Neural cell (in vitro differentiated cells): ENCODE data around the gene GEMIN5. TPM values are rescaled to one million over a fixed set of nuclear protein-coding genes. Genes with fewer than 3 reads are reported as not detected.

Source experiments
- H2AFZ ChIP-seq: fragments of 200-600, 300-800 bp; sonication (generic), shearing (Covaris generic); 2 replicates; pipeline ENCODE4 v1.6.0; 2014; ENCODE audit warnings: low read depth, mild to moderate bottlenecking, antibody characterized with exemption, low read length, moderate library complexity
- H3F3A ChIP-seq: fragments of 200-600 bp; shearing (Covaris generic); 2 replicates; pipeline ENCODE4 v1.6.1; 2016; ENCODE audit warnings: mild to moderate bottlenecking, moderate library complexity, mixed read lengths, antibody characterized with exemption, low read length; ENCODE audit not compliant: insufficient read depth, poor library complexity, severe bottlenecking
- H3K27ac ChIP-seq: fragments of 200-600, 300-800 bp; sonication (generic), shearing (Covaris generic); 2 replicates; pipeline ENCODE4 v1.5.1; 2014; ENCODE audit warnings: mild to moderate bottlenecking, low read length, moderate library complexity
- H3K27me3 ChIP-seq: fragments of 300-800, 200-600 bp; sonication (generic), shearing (Covaris generic); 2 replicates; pipeline ENCODE4 v1.6.0; 2014; ENCODE audit warnings: mild to moderate bottlenecking, low read depth, low read length, moderate library complexity; ENCODE audit not compliant: insufficient read depth
- H3K36me3 ChIP-seq: fragments of 300-800, 200-600 bp; sonication (generic), shearing (Covaris generic); 2 replicates; pipeline ENCODE4 v1.5.1; 2014; ENCODE audit warnings: mild to moderate bottlenecking, antibody characterized with exemption, low read length, moderate library complexity; ENCODE audit not compliant: insufficient read depth
- H3K4me2 ChIP-seq: fragments of 300-800, 200-600 bp; sonication (generic), shearing (Covaris generic); 2 replicates; pipeline ENCODE4 v1.6.0; 2014; ENCODE audit warnings: mild to moderate bottlenecking, low read length
- H3K4me3 ChIP-seq: fragments of 300-800, 200-600 bp; sonication (generic), shearing (Covaris generic); 2 replicates; pipeline ENCODE4 v1.5.1; 2014; ENCODE audit warnings: mild to moderate bottlenecking, low read length, moderate library complexity
- H3K79me2 ChIP-seq: fragments of 200-600 bp; shearing (Covaris generic); replicated peaks from 2 replicates; pipeline ENCODE4 v1.6.0; 2014; ENCODE audit warnings: mild to moderate bottlenecking, low read length, moderate library complexity; ENCODE audit not compliant: insufficient read depth
- H3K9ac ChIP-seq: fragments of 300-800, 200-600 bp; sonication (generic), shearing (Covaris generic); 2 replicates; pipeline ENCODE4 v1.6.1; 2016; ENCODE audit warnings: mild to moderate bottlenecking, low read length, mixed read lengths
- H3K9me2 ChIP-seq: fragments of 200-600 bp; shearing (Covaris generic); 2 replicates; pipeline ENCODE4 v1.6.1; 2016; ENCODE audit warnings: mild to moderate bottlenecking, low read length, mixed read lengths; ENCODE audit not compliant: insufficient read depth
- H3K9me3 ChIP-seq: fragments of 200-600, 300-800 bp; sonication (generic), shearing (Covaris generic); 2 replicates; pipeline ENCODE4 v1.6.1; 2016; ENCODE audit warnings: mild to moderate bottlenecking, mixed run types, low read length, moderate library complexity, mixed read lengths
- H4K20me1 ChIP-seq: fragments of 200-600 bp; shearing (Covaris generic); 2 replicates; pipeline ENCODE4 v1.6.1; 2016; ENCODE audit warnings: mild to moderate bottlenecking, mixed run types; ENCODE audit not compliant: insufficient read depth
- EP300 ChIP-seq: fragments of 450-650 bp; conservative IDR thresholded peaks from 2 replicates; pipeline ENCODE4 v1.6.1; 2014; ENCODE audit warnings: antibody characterized with exemption, mild to moderate bottlenecking, moderate library complexity; ENCODE audit not compliant: poor library complexity, severe bottlenecking
- EZH2 ChIP-seq: fragments of 200-600, 300-800 bp; shearing (Covaris generic), sonication (generic); IDR thresholded peaks from 2 replicates; pipeline ENCODE4 v1.6.1; 2014; ENCODE audit warnings: antibody characterized with exemption, low read length, borderline replicate concordance, mild to moderate bottlenecking; ENCODE audit not compliant: insufficient read depth, poor library complexity, severe bottlenecking
- MXI1 ChIP-seq: fragments of 450-650 bp; conservative IDR thresholded peaks from 2 replicates; pipeline ENCODE4 v1.6.1; 2014; ENCODE audit warnings: antibody characterized with exemption, mild to moderate bottlenecking; ENCODE audit not compliant: poor library complexity, severe bottlenecking
- POLR2AphosphoS5 ChIP-seq: IDR thresholded peaks from 2 replicates; pipeline ENCODE4 v1.6.1; 2012
- RAD21 ChIP-seq: fragments of 450-650 bp; conservative IDR thresholded peaks from 2 replicates; pipeline ENCODE4 v1.6.1; 2014; ENCODE audit warnings: antibody characterized with exemption, mild to moderate bottlenecking, moderate library complexity
- SMC3 ChIP-seq: fragments of 450-650 bp; conservative IDR thresholded peaks from 2 replicates; pipeline ENCODE4 v1.6.1; 2014; ENCODE audit warnings: antibody characterized with exemption, mild to moderate bottlenecking, moderate library complexity; ENCODE audit not compliant: poor library complexity
- TAF1 ChIP-seq: IDR thresholded peaks from 2 replicates; pipeline ENCODE4 v1.6.1; 2012; ENCODE audit warnings: low read depth
- polyA plus RNA-seq: library from polyadenylated mRNA; depleted of rRNA; stranded (reverse); fragments of >200 nt; gene quantifications from 2 replicates; pipeline ENCODE4 v1.2.3, GENCODE V29; 2014
- TF ChIP-seq, protein P1 (sequence below): IDR thresholded peaks from 2 replicates; pipeline ENCODE4 v1.6.1; 2012; ENCODE audit warnings: borderline replicate concordance
- TF ChIP-seq, protein P2 (sequence below): fragments of 450-650 bp; IDR thresholded peaks from 2 replicates; pipeline ENCODE4 v1.5.1; 2014; ENCODE audit warnings: antibody characterized with exemption, mild to moderate bottlenecking, moderate library complexity; ENCODE audit not compliant: poor library complexity, severe bottlenecking

GEMIN5 gene
- polyA plus RNA-seq, 1 donor from 2014 or later, result 13.0 TPM

DNA sequence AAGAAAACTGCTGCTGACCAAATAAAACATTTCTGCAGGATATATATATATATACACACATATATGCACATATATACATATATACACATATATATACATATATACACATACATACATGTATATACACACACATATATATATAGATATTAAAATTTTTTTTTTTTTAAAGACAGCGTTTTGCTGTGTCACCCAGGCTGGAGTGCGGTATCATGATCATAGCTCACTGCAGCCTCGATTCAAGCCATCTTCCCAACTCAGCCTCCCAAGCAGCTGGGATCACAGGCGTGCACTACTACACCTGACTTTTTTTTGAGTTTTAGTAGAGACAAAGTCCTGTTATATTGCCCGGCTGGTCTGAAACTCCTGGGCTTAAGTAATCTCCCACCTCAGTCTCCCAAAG is 5.5 kb upstream of the GEMIN5 start:
- Histone ChIP-seq H3K4me3 (no peak overlapping the region), H3K27me3 (no peaks in the 10 kb centered on the region), H3K27ac (no peak overlapping the region), H2AFZ (no peak overlapping the region), H3K36me3 (no peaks in the 10 kb centered on the region), H3F3A (no peaks in the 10 kb centered on the region), H4K20me1 (no peaks in the 10 kb centered on the region), H3K9me3 (no peaks in the 10 kb centered on the region), H3K4me2 (no peak overlapping the region), H3K9ac (no peak overlapping the region), H3K79me2 (peaks cover 44% of the 10 kb centered on the region), H3K9me2 (no peaks in the 10 kb centered on the region)
- TF ChIP-seq, protein P1, sequence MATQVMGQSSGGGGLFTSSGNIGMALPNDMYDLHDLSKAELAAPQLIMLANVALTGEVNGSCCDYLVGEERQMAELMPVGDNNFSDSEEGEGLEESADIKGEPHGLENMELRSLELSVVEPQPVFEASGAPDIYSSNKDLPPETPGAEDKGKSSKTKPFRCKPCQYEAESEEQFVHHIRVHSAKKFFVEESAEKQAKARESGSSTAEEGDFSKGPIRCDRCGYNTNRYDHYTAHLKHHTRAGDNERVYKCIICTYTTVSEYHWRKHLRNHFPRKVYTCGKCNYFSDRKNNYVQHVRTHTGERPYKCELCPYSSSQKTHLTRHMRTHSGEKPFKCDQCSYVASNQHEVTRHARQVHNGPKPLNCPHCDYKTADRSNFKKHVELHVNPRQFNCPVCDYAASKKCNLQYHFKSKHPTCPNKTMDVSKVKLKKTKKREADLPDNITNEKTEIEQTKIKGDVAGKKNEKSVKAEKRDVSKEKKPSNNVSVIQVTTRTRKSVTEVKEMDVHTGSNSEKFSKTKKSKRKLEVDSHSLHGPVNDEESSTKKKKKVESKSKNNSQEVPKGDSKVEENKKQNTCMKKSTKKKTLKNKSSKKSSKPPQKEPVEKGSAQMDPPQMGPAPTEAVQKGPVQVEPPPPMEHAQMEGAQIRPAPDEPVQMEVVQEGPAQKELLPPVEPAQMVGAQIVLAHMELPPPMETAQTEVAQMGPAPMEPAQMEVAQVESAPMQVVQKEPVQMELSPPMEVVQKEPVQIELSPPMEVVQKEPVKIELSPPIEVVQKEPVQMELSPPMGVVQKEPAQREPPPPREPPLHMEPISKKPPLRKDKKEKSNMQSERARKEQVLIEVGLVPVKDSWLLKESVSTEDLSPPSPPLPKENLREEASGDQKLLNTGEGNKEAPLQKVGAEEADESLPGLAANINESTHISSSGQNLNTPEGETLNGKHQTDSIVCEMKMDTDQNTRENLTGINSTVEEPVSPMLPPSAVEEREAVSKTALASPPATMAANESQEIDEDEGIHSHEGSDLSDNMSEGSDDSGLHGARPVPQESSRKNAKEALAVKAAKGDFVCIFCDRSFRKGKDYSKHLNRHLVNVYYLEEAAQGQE, result no peak
- TF ChIP-seq, protein P2, sequence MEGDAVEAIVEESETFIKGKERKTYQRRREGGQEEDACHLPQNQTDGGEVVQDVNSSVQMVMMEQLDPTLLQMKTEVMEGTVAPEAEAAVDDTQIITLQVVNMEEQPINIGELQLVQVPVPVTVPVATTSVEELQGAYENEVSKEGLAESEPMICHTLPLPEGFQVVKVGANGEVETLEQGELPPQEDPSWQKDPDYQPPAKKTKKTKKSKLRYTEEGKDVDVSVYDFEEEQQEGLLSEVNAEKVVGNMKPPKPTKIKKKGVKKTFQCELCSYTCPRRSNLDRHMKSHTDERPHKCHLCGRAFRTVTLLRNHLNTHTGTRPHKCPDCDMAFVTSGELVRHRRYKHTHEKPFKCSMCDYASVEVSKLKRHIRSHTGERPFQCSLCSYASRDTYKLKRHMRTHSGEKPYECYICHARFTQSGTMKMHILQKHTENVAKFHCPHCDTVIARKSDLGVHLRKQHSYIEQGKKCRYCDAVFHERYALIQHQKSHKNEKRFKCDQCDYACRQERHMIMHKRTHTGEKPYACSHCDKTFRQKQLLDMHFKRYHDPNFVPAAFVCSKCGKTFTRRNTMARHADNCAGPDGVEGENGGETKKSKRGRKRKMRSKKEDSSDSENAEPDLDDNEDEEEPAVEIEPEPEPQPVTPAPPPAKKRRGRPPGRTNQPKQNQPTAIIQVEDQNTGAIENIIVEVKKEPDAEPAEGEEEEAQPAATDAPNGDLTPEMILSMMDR, result no peak
- no peak for TF ChIP-seq RAD21
- TF ChIP-seq MXI1, result no peak
- TF ChIP-seq SMC3, result no peak
- TF ChIP-seq POLR2AphosphoS5, result no peak
- TF ChIP-seq EZH2, result no peak
- no peak for TF ChIP-seq TAF1
- TF ChIP-seq EP300, result no peak

DNA sequence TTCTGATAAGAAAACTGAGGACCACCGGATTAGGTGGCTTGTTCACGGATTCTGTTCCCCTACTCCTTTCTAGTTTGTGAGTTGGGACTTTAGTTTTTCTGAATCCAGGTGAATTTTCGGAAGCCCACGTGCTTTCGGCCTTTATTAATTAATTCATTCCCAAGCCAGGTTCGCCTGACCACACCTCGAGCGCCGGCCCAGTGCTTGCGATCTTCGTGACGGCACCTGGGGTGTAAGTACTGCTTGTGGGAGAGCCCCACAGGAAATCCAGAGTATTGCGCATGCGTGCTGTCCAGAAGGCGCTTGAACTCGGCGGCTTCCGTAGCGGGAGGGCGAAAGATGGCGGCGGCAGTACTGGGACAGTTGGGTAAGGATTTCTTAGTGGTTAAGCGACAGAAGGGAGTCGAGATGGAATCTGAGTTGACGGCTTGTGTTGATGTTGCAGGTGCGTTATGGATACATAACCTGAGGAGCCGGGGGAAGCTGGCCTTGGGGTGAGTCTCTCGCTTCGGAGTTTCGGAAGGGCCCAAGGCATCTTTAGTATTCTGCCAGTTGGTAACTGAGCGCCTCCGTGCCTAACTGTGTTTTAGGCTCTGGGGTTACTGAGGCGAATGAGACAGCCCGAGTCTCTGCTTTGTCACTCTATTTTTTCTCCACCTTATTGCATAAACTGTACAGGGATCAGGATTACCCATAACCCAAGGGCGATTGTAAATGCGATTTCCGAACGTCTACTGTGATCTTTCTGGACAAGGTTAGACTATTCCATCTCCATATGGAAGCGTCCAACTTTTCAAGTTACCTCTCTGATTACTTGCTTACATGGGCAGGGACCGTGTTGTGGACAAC is 3.0 kb upstream of the GEMIN5 start, which contains the start of gene MRPL22:
Gene MRPL22, plus strand, starts transcription at position 302 of the 849 bp plus-strand sequence. Its CDS starts 38 bp downstream, at position 340.
- H3K36me3 ChIP-seq, result no peaks in the 10 kb centered on the region
- H3K27me3 ChIP-seq, result no peaks in the 10 kb centered on the region
- H3K4me2 ChIP-seq, result peak within 1 kb of the TSS; percentile 97
- H2AFZ ChIP-seq, result peak within 1 kb of the TSS; percentile 62
- TF ChIP-seq SMC3 (peak; percentile 47), POLR2AphosphoS5 (peak; percentile 94), RAD21 (peak; percentile 32), TAF1 (peak; percentile 73), MXI1 (peak; percentile 69), EZH2 (no peak), EP300 (no peak)
- TF ChIP-seq, protein P2, result no peak
- TF ChIP-seq, protein P1, result peak; percentile 71
- no peaks in the 10 kb centered on the region for H3K9me3 ChIP-seq
- no peaks in the 10 kb centered on the region for H3F3A ChIP-seq
- peak within 1 kb of the TSS; percentile 79 for H3K9ac ChIP-seq
- no peaks in the 10 kb centered on the region for H4K20me1 ChIP-seq
- peaks cover 34% of the 10 kb centered on the region for H3K79me2 ChIP-seq
- H3K9me2 ChIP-seq, result no peaks in the 10 kb centered on the region
- H3K27ac ChIP-seq, result peak within 1 kb of the TSS; percentile 75
- H3K4me3 ChIP-seq, result peak within 1 kb of the TSS; percentile 99
